Thoracic aorta (tissue), 2 donors: ENCODE data around the gene SNAP91. TPM values are rescaled to one million over a fixed set of nuclear protein-coding genes. Genes with fewer than 3 reads are reported as not detected.

ENCODE experiments used
- ATAC-seq: fragments of 150-250 bp; one replicate; pipeline ENCODE4 v1.8.0; 2017; ENCODE audit warnings: low read depth; ENCODE audit not compliant: insufficient number of reproducible peaks, low FRiP score
- DNase-seq: peaks from one replicate; pipeline ENCODE4 v3.0.0-alpha.2; 2020; ENCODE audit warnings: low spot score
- H3K27ac ChIP-seq, 2 donors: fragments of 200-600 bp; sonication (generic); 1 replicate in 1 of 2; 2 replicates in 1 of 2; pipeline ENCODE4 v1.5.1; 2016; ENCODE audit warnings: mild to moderate bottlenecking in 2 of 2, moderate library complexity in 2 of 2
- H3K27me3 ChIP-seq: fragments of 200-600 bp; sonication (generic); replicated peaks from 2 replicates; pipeline ENCODE4 v1.6.0; 2016; ENCODE audit warnings: mild to moderate bottlenecking; ENCODE audit not compliant: insufficient read depth
- H3K36me3 ChIP-seq: fragments of 200-600 bp; sonication (generic); one replicate; pipeline ENCODE4 v1.5.1; 2016
- H3K4me1 ChIP-seq, 2 donors: fragments of 200-600 bp; sonication (generic); 1 replicate in 1 of 2; 2 replicates in 1 of 2; pipeline versions ENCODE4 v1.5.1 to v1.6.0; 2016; ENCODE audit warnings: low read depth in 2 of 2, mild to moderate bottlenecking in 1 of 2; ENCODE audit not compliant: control insufficient read depth in 1 of 2
- H3K4me3 ChIP-seq: fragments of 200-600 bp; sonication (generic); 2 replicates; pipeline ENCODE4 v1.5.1; 2016; ENCODE audit warnings: mild to moderate bottlenecking
- H3K9me3 ChIP-seq: fragments of 200-600 bp; sonication (generic); 2 replicates; pipeline ENCODE4 v1.5.1; 2016
- total RNA-seq, 2 donors: library from RNA; depleted of rRNA; stranded (reverse); fragments of >200 nt; gene quantifications; one replicate each; pipeline versions ENCODE4 v1.1.0 to v1.2.3, GENCODE V29; 2016
- TF ChIP-seq, protein P1 (sequence below): fragments of 200-600 bp; sonication (generic); IDR thresholded peaks from one replicate; pipeline ENCODE4 v1.5.1; 2019; ENCODE audit warnings: antibody characterized with exemption

SNAP91 gene
- total RNA-seq, 2 donors from 2014 or later = 3.0 TPM

DNA sequence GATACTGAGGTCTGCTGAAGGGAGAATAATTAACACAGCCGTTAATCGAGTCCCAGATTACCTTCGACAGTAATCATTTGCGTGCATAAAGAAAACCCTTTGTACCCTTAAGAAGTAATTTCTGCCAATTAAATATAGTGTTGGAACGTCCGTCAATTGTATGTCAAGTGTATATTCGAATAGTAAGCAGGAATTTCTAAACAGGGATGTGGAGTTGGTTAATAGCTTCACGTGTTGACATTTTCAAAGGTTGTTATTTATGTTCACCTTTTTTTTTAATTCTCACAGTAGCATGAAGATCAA, 798 bp upstream of the SNAP91 start:
- H3K27me3 ChIP-seq = no peaks in the 10 kb centered on the region
- no peak for ATAC-seq
- H3K27ac ChIP-seq = no peak overlapping the region
- TF ChIP-seq, protein P1, sequence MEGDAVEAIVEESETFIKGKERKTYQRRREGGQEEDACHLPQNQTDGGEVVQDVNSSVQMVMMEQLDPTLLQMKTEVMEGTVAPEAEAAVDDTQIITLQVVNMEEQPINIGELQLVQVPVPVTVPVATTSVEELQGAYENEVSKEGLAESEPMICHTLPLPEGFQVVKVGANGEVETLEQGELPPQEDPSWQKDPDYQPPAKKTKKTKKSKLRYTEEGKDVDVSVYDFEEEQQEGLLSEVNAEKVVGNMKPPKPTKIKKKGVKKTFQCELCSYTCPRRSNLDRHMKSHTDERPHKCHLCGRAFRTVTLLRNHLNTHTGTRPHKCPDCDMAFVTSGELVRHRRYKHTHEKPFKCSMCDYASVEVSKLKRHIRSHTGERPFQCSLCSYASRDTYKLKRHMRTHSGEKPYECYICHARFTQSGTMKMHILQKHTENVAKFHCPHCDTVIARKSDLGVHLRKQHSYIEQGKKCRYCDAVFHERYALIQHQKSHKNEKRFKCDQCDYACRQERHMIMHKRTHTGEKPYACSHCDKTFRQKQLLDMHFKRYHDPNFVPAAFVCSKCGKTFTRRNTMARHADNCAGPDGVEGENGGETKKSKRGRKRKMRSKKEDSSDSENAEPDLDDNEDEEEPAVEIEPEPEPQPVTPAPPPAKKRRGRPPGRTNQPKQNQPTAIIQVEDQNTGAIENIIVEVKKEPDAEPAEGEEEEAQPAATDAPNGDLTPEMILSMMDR = no peak
- no peaks in the 10 kb centered on the region for H3K4me1 ChIP-seq
- H3K4me3 ChIP-seq = peak overlapping the region; percentile 83
- H3K9me3 ChIP-seq = peaks cover 5% of the 10 kb centered on the region
- no peak for DNase-seq
- no peaks in the 10 kb centered on the region for H3K36me3 ChIP-seq

DNA sequence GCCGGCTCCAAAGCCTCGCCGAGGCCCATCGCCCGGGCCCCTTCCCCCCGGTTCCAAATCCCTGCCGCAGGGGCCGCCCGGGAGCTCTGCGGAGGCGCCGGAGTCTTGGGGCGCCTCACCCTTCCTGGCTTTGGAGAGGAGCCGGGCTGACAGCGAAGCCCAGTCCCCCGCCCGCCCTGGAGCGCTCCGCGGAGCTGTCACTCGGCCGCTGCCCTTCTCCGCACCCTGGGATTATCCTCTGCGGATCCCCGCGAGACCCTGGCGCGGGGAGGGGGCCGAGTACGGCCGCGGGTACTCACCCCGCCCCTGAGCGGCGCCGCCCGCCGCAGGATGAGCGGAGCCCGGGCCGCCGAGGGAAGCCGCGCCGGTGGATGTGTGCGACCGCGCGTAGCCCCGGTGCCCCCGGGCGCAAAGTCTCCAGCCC, 343 bp downstream of the SNAP91 start:
- peaks cover 5% of the 10 kb centered on the region for H3K9me3 ChIP-seq
- H3K36me3 ChIP-seq = no peaks in the 10 kb centered on the region
- DNase-seq = no peak
- H3K4me1 ChIP-seq = no peaks in the 10 kb centered on the region
- TF ChIP-seq, protein P1 = no peak
- H3K27me3 ChIP-seq = no peaks in the 10 kb centered on the region
- H3K27ac ChIP-seq = no peak overlapping the region
- H3K4me3 ChIP-seq = peak overlapping the region; percentile 83
- ATAC-seq = no peak

DNA sequence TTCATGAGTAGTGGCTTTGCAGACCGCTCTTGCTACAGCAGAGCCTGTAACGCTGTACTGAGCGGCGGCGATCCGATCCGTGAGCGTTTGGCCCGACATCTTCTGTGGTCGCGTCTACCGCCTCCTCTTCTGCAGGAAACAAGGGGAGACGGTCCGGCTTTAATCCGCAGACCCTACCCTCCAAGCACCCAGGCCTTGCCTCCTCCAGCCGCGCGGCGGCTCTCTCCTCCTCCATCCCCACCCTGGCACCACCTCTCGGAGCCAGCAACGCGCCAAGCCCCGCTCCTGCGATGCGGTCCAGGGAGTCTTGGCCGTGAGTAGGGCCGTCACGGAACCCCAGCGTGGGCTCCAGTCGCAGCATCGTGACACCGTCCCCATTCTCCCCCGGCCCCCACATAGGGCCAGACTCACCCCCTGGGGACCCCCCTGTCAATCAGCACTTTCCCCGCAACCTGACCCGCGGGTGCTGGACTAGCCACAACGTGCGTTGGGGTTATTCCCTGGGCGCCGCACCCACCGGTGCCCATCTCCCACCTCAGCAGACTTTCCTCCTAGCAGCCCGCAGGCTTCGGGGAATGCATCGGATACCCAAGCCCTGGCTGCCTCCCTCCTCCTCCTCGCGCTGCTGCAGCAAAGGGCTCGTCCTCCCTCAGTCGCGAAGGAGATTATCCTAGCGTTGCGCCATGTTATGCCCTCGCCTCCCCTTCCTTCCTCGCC, 914 bp downstream of the SNAP91 start:
- no peak for DNase-seq
- ATAC-seq = no peak
- Histone ChIP-seq H3K36me3 (no peaks in the 10 kb centered on the region), H3K4me1 (no peaks in the 10 kb centered on the region), H3K27ac (no peak overlapping the region), H3K27me3 (no peaks in the 10 kb centered on the region), H3K4me3 (peak overlapping the region; percentile 83), H3K9me3 (peaks cover 5% of the 10 kb centered on the region)
- TF ChIP-seq, protein P1 = no peak

DNA sequence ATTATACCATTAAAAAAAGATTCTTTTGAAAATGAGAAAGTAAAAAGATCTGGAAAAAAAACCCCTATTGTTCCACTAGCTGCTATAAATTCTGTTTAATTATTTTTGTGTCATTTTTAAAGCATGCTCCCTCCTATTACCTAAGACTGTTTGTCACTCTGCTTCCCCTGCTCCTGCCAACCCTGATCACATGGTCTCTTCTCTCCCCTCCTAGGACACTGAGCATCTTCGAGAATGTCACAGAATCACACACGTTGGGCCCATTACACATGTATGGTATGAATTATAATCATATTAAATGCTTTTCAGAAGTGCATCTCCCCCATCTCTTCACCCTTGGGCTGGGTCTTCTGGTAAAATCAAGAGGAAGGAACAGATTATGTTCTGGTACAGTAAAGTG, 6.2 kb downstream of the SNAP91 start:
- ATAC-seq = no peak

DNA sequence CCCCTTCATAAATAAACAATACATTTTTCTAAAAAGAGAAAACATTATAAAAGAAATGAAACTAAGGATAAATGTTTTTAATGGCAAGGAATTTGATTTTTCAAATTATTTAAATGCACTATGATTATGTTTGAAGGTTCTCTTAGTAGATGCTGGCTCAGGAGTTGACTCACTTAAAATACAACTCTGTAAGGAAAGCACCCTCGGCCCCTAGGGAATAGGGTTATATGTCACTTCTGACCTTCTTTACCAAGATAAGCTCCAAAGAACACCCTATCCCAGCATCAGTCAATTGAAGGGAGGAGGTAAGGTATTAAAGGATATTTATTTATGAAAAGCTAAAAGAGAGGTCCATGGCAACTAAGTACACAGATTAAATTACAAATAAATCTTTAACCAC, 6.8 kb downstream of the SNAP91 start:
- Histone ChIP-seq H3K27me3 (no peaks in the 10 kb centered on the region), H3K9me3 (no peaks in the 10 kb centered on the region), H3K36me3 (no peaks in the 10 kb centered on the region), H3K27ac (no peak overlapping the region), H3K4me3 (no peak overlapping the region), H3K4me1 (no peaks in the 10 kb centered on the region)
- TF ChIP-seq, protein P1 = no peak
- ATAC-seq (no peak), DNase-seq (no peak)

More for the DNA sequence above, 6.2 kb downstream of the SNAP91 start:
- Histone ChIP-seq H3K9me3 (no peaks in the 10 kb centered on the region), H3K4me1 (no peaks in the 10 kb centered on the region), H3K36me3 (no peaks in the 10 kb centered on the region), H3K27me3 (no peaks in the 10 kb centered on the region), H3K4me3 (no peak overlapping the region), H3K27ac (no peak overlapping the region)
- TF ChIP-seq, protein P1 = no peak
- DNase-seq = no peak
